Sigmoid colon (tissue), 4 donors: ENCODE results near the gene R3HDM2.

Experiments
- CTCF ChIP-seq, 4 experiments: fragments of 450-650 bp in 3 of 4; fragments of 200-600 bp in 1 of 4; IDR thresholded peaks; one replicate each; pipeline ENCODE4 v1.5.1; 2016 to 2019; ENCODE audit warnings: antibody characterized with exemption in 4 of 4, mild to moderate bottlenecking in 3 of 4, moderate library complexity in 2 of 4
- EP300 ChIP-seq, 4 donors: sonication (generic); formaldehyde crosslinking; IDR thresholded peaks; one replicate each; pipeline ENCODE4 v1.6.1; 2017; ENCODE audit warnings: antibody characterized with exemption in 4 of 4

GRCh38 chr12:57250956-57251355 lies 179.9 kb downstream of the R3HDM2 start, which contains the start of gene STAC3:
- no peak for TF ChIP-seq CTCF (IDR thresholded peaks at IDR 0.05)
- TF ChIP-seq EP300 (IDR thresholded peaks at IDR 0.05), result no peak
